Sigmoid colon (tissue), 4 donors: ENCODE measurements around the gene NEXN.

Source experiments
- CTCF ChIP-seq, 4 experiments: fragments of 450-650 bp in 3 of 4; fragments of 200-600 bp in 1 of 4; IDR thresholded peaks; one replicate each; pipeline ENCODE4 v1.5.1; 2016 to 2019; ENCODE audit warnings: antibody characterized with exemption in 4 of 4, mild to moderate bottlenecking in 3 of 4, moderate library complexity in 2 of 4
- POLR2AphosphoS5 ChIP-seq, 4 donors: sonication (generic); formaldehyde crosslinking; IDR thresholded peaks; one replicate each; pipeline ENCODE4 v1.6.1; 2017; ENCODE audit warnings: antibody characterized with exemption in 4 of 4

DNA sequence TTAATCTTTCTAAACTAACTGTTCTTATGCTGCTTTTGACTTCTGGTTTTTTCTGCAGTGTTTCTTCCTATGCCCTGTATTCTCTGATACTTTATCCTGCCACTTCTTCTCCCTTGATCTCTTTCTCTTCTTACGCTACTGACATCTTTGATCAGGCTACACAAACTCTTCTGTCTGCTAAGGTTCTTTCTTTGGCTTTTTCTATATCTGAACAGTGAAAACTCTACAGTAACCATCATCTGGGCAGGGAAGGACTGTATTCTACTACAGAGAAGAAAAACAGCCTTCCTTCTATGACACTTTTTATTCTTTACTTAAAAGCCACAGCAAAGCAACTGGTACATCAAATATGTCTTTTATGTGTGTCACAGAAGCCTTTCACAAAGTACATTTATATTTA, 7.4 kb upstream of the NEXN start:
- TF ChIP-seq CTCF (IDR thresholded peaks at IDR 0.05) (no peak), POLR2AphosphoS5 (IDR thresholded peaks at IDR 0.05) (no peak)
